HCEC 1CT (cell line): Measurements from ENCODE around the gene PRKAG2.

Experiments
- DNase-seq: peaks from one replicate; pipeline ENCODE4 v3.0.0-alpha.2; 2017

Gene PRKAG2

GRCh38 chr7:151864081-151864480 is 12.8 kb downstream of the PRKAG2 start:
- no peak for DNase-seq

GRCh38 chr7:151863386-151864079 is 13.4 kb downstream of the PRKAG2 start:
- DNase-seq, result no peak

GRCh38 chr7:151862606-151863381 is 14.1 kb downstream of the PRKAG2 start:
- DNase-seq, result no peak

- DNase-seq, result no peak
Measured at GRCh38 chr7:151861881-151862280, 15.0 kb downstream of the PRKAG2 start.

GRCh38 chr7:151860771-151861170 is 16.1 kb downstream of the PRKAG2 start:
- DNase-seq, result no peak

- DNase-seq, result no peak
Measured at GRCh38 chr7:151859948-151860685, 16.8 kb downstream of the PRKAG2 start.

- no peak for DNase-seq
Measured at GRCh38 chr7:151859111-151859947, 17.6 kb downstream of the PRKAG2 start.

GRCh38 chr7:151858456-151858855 is 18.5 kb downstream of the PRKAG2 start:
- no peak for DNase-seq

GRCh38 chr7:151857866-151858450 is 19.0 kb downstream of the PRKAG2 start:
- DNase-seq, result no peak

- no peak for DNase-seq
Measured at GRCh38 chr7:151857412-151857811, 19.5 kb downstream of the PRKAG2 start.

- DNase-seq, result no peak
Measured at GRCh38 chr7:151856516-151856915, 20.4 kb downstream of the PRKAG2 start.

GRCh38 chr7:151856098-151856497 is 20.8 kb downstream of the PRKAG2 start:
- DNase-seq, result no peak

GRCh38 chr7:151854720-151855071 is 22.2 kb downstream of the PRKAG2 start:
- DNase-seq, result no peak

GRCh38 chr7:151853896-151854719 is 22.8 kb downstream of the PRKAG2 start:
- no peak for DNase-seq

- no peak for DNase-seq
Measured at GRCh38 chr7:151852486-151853396, 24.2 kb downstream of the PRKAG2 start.

GRCh38 chr7:151851782-151852181 is 25.1 kb downstream of the PRKAG2 start:
- DNase-seq, result no peak

GRCh38 chr7:151851145-151851751 is 25.7 kb downstream of the PRKAG2 start:
- no peak for DNase-seq

- no peak for DNase-seq
Measured at GRCh38 chr7:151850491-151851124, 26.3 kb downstream of the PRKAG2 start.

- DNase-seq, result no peak
Measured at GRCh38 chr7:151849879-151850260, 27.0 kb downstream of the PRKAG2 start.
